ENCODE data around the gene ZFYVE28. TPM values are rescaled to one million over a fixed set of nuclear protein-coding genes. Genes with fewer than 3 reads are reported as not detected.

Gene ZFYVE28
- total and polyA plus RNA-seq, 2 of the 8 experiments (the other 6 are each of a cell fraction or from before 2014, with no cell fraction given) = 1.7 to 4.9 TPM

DNA sequence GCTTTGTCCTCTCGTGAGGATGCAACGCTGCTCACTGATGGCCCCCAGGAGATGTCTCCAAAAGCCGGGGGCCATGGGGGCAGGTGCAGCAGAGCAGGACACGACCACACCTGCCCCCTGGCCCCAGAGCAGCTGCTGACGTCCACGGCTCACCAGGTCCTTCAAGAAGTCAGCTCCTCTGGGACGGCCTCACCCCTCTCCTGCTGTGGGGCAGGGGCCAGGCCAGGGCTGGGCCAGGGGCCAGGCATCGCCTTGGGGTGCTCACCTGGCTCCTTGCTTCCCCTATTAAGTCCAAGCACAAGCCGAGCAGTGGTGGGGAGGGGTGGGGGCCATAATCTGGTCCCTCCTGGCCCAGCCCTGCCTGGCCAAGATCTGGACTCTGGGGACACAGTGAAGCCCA, 128.0 kb downstream of the ZFYVE28 start:
- Histone ChIP-seq H4K91ac (replicated peaks; ENCODE audit: insufficient read length, low read length) (no peak overlapping the region), H2BK120ac (replicated peaks; ENCODE audit: low read depth, low read length) (no peak overlapping the region), H4K20me1 (replicated peaks in 1 of 2; ENCODE audit: control insufficient read depth in 1 of 2, insufficient read depth in 2 of 2, low read length in 2 of 2) (peaks cover 0 to 2% of the 10 kb centered on the region in 2 experiments), H2BK5ac (ENCODE audit: low read depth, low read length) (no peak overlapping the region), H2BK12ac (ENCODE audit: low read depth, low read length) (no peak overlapping the region), H2AK5ac (ENCODE audit: low read depth, low read length) (no peak overlapping the region), H3K4me2 (ENCODE audit: insufficient read depth in 1 of 2, low read depth in 2 of 2, low read length in 2 of 2) (no peak overlapping the region), H3K4me3 (ENCODE audit: extremely low read depth in 1 of 4, insufficient read depth in 2 of 4, low read depth in 3 of 4, low read length in 4 of 4) (no peak overlapping the region), H3K18ac (ENCODE audit: extremely low read depth, low read length) (no peak overlapping the region), H3K4ac (replicated peaks; ENCODE audit: insufficient read length, low read depth, low read length) (no peak overlapping the region), H3K4me1 (replicated peaks in 1 of 4; ENCODE audit: control insufficient read depth in 3 of 4, insufficient read depth in 4 of 4, low read length in 3 of 4) (peaks cover 0 to 8% (median 0%) of the 10 kb centered on the region in 4 experiments; a peak in 2 of 7 replicates), H3K79me2 (ENCODE audit: control insufficient read depth in 1 of 2, insufficient read depth in 2 of 2, low read length in 2 of 2) (no peaks in the 10 kb centered on the region), H3K14ac (ENCODE audit: insufficient read length) (no peak overlapping the region), H2BK15ac (ENCODE audit: low read length) (no peak overlapping the region), H3K9me3 (ENCODE audit: insufficient read depth in 2 of 2, low read depth in 1 of 2, low read length in 1 of 2) (no peaks in the 10 kb centered on the region), H3K79me1 (ENCODE audit: low read depth, low read length) (no peaks in the 10 kb centered on the region), H3K27ac (ENCODE audit: low read depth, low read length) (no peak overlapping the region; the same call in 1 of the 2 replicates), H3K23ac (ENCODE audit: insufficient read length) (no peak overlapping the region), H4K5ac (ENCODE audit: insufficient read length, low read depth, low read length) (no peak overlapping the region), H3K23me2 (ENCODE audit: low read depth, low read length) (no peaks in the 10 kb centered on the region), H3K56ac (replicated peaks; ENCODE audit: insufficient read length, low read depth, low read length) (no peak overlapping the region), H3K9ac (replicated peaks in 1 of 4; ENCODE audit: extremely low read depth in 1 of 4, low read depth in 3 of 4, low read length in 3 of 4) (no peak overlapping the region), H2AFZ (ENCODE audit: low read length) (no peak overlapping the region), H4K8ac (ENCODE audit: extremely low read depth, insufficient read depth, low read length) (no peak overlapping the region; the same call in 1 of the 2 replicates), H3K27me3 (replicated peaks in 1 of 4; ENCODE audit: control insufficient read depth in 3 of 4, extremely low read depth in 1 of 4, insufficient read depth in 3 of 4, low read length in 3 of 4) (no peaks in the 10 kb centered on the region), H2BK20ac (ENCODE audit: low read length) (no peak overlapping the region), H3K36me3 (ENCODE audit: control insufficient read depth in 2 of 4, insufficient read depth in 4 of 4, low read length in 3 of 4) (no peaks in the 10 kb centered on the region)
- ChIA-PET POLR2A (ENCODE audit: partially characterized antibody) (interaction anchor here (1.0 kb wide), 1 partner anchor 25 kb away, joined by 3 read pairs; no protein-coding TSS in a partner anchor), CTCF (ENCODE audit: partially characterized antibody) (interaction anchor here (0.9 to 2.1 kb wide), 3 partner anchors 12 to 83 kb away, joined by 4 to 5 read pairs (median 4); no protein-coding TSS in a partner anchor)
- DNase-seq (ENCODE audit: low read depth in 1 of 2, low spot score in 2 of 2) (no peak), FAIRE-seq (no peak)
- 93% methylated on average over 9 of the region's 9 CpGs; no CpG with 5 or more reads in 1 of the 2 experiments for WGBS, 2 experiments (ENCODE audit: extremely low coverage in 1 of 2, insufficient coverage in 1 of 2, insufficient read length in 1 of 2, insufficient replicate concordance in 2 of 2, low coverage in 1 of 2, low lambda C conversion rate in 2 of 2, missing lambda C conversion rate in 1 of 2)

Data from H1 (cell line).